Activated CD4-positive, alpha-beta T cell treated with anti-CD3 and anti-CD28 coated beads, Interleukin-2, amount 10 ng/mL, durations not matched to agents 7 days and 5 days (primary cell): ENCODE results near the gene PNCK. TPM values are rescaled to one million over a fixed set of nuclear protein-coding genes. Genes with fewer than 3 reads are reported as not detected.

ENCODE experiments used
- CTCF ChIA-PET: fragments of 350-600 bp; sonication (Branson Sonifier 250); formaldehyde crosslinking; loops from one replicate; lab custom pipeline; 2021; ENCODE audit warnings: antibody characterized with exemption; lab: Charles Lee
- POLR2A ChIA-PET: fragments of 350-600 bp; sonication (Branson Sonifier 250); formaldehyde crosslinking; loops from one replicate; lab custom pipeline; 2021; ENCODE audit warnings: antibody characterized with exemption; lab: Charles Lee
- DNase-seq: peaks from one replicate; pipeline ENCODE4 v3.0.0-alpha.2; 2020
- H3K27ac Mint-ChIP-seq: one replicate; pipeline ENCODE4 v1.8.0; 2021; ENCODE audit warnings: mild to moderate bottlenecking, moderate library complexity, mixed read lengths
- H3K27me3 Mint-ChIP-seq: one replicate; pipeline ENCODE4 v1.8.0; 2021; ENCODE audit warnings: mixed read lengths
- H3K36me3 Mint-ChIP-seq: one replicate; pipeline ENCODE4 v1.8.0; 2021; ENCODE audit warnings: low read depth, mixed read lengths
- H3K4me1 Mint-ChIP-seq: one replicate; pipeline ENCODE4 v1.8.0; 2021; ENCODE audit warnings: mixed read lengths
- H3K4me3 Mint-ChIP-seq: one replicate; pipeline ENCODE4 v1.8.0; 2021; ENCODE audit warnings: mild to moderate bottlenecking, moderate library complexity, mixed read lengths
- H3K9me3 Mint-ChIP-seq: one replicate; pipeline ENCODE4 v1.8.0; 2021; ENCODE audit warnings: mixed read lengths
- total RNA-seq, 2 experiments: library from RNA; stranded (reverse); gene quantifications; one replicate each; pipeline ENCODE4 v1.2.3, GENCODE V29; 2021

The PNCK gene
- total RNA-seq, 2 experiments from 2014 or later = not detected

DNA sequence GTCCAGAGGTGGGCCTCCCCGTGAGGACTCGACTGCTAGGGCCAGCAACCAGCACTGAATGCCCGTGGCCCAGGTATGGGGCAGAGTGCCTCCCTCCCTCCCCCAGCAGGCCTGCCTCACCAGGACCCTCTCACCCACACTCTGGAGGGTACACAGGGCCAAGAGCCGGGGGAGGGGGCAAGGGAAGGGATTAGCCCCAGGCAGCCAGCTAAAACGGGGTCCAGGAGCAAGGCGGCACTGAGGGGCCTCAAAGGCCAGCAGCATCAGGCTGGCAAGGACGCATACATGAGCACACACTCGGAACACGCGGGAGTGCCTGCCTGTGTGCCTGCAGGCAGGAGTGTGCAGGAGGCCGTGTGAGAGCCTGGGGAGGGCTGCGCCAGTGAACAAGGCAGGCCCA is 44.9 kb downstream of the PNCK start:
- no peak overlapping the region for H3K27ac Mint-ChIP-seq
- POLR2A ChIA-PET = interaction anchor here (0.5 kb wide), 1 partner anchor 23 kb away, joined by 3 read pairs; no protein-coding TSS in a partner anchor
- no peaks in the 10 kb centered on the region for H3K4me1 Mint-ChIP-seq
- no peak for DNase-seq
- no peaks in the 10 kb centered on the region for H3K36me3 Mint-ChIP-seq
- no peaks in the 10 kb centered on the region for H3K9me3 Mint-ChIP-seq
- peaks cover 5% of the 10 kb centered on the region for H3K27me3 Mint-ChIP-seq
- CTCF ChIA-PET = no interaction called here
- H3K4me3 Mint-ChIP-seq = no peak overlapping the region

DNA sequence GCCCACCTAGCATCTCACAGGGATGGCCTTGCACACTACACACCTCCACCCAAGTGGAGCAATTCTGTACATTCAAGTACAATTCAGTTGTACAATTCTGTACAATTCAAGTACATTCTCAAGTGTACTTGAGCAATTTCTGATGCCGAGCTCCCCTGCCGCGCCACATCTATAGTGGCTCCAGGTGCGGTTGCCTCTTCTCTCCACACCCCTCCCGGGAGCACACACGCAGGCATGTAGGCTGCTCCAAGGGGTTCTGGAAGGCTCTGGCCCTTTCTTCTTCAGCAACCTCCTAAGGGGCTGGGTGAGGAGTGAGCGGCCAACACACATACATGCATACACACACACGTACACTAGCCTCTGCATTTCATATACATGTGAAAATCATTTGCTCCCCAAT is 45.5 kb downstream of the PNCK start:
- Mint-ChIP-seq H3K4me3 (no peak overlapping the region), H3K4me1 (no peaks in the 10 kb centered on the region), H3K36me3 (no peaks in the 10 kb centered on the region), H3K27me3 (peaks cover 5% of the 10 kb centered on the region), H3K27ac (peak overlapping the region; percentile 9), H3K9me3 (no peaks in the 10 kb centered on the region)
- CTCF ChIA-PET = no interaction called here
- POLR2A ChIA-PET = no interaction called here
- DNase-seq = no peak

DNA sequence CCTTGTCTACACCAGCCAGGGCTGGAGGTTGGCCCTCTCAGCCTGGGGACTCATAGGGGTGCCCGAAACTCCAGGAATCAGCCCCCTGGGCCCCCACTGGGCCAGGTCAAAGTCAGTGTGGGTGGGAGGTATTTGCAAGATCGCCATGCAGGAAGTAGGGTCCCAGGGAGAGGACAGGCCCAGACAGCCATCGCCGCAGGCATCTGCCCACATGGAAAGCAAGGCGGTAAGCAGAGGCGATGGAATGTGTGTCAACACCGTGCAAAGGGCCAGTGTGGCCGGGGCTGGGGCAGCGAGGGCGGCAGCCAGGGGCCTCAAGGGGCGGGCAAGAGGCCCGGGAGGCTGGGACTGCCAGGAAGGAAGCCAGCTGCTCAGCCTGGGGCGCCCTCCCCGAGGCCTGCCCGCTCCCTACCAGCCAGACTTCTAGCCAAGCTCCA is 45.9 kb downstream of the PNCK start:
- no peak for DNase-seq
- H3K9me3 Mint-ChIP-seq = no peaks in the 10 kb centered on the region
- no peaks in the 10 kb centered on the region for H3K4me1 Mint-ChIP-seq
- H3K4me3 Mint-ChIP-seq = no peak overlapping the region
- CTCF ChIA-PET = no interaction called here
- peaks cover 5% of the 10 kb centered on the region for H3K27me3 Mint-ChIP-seq
- no peaks in the 10 kb centered on the region for H3K36me3 Mint-ChIP-seq
- POLR2A ChIA-PET = no interaction called here
- H3K27ac Mint-ChIP-seq = no peak overlapping the region

DNA sequence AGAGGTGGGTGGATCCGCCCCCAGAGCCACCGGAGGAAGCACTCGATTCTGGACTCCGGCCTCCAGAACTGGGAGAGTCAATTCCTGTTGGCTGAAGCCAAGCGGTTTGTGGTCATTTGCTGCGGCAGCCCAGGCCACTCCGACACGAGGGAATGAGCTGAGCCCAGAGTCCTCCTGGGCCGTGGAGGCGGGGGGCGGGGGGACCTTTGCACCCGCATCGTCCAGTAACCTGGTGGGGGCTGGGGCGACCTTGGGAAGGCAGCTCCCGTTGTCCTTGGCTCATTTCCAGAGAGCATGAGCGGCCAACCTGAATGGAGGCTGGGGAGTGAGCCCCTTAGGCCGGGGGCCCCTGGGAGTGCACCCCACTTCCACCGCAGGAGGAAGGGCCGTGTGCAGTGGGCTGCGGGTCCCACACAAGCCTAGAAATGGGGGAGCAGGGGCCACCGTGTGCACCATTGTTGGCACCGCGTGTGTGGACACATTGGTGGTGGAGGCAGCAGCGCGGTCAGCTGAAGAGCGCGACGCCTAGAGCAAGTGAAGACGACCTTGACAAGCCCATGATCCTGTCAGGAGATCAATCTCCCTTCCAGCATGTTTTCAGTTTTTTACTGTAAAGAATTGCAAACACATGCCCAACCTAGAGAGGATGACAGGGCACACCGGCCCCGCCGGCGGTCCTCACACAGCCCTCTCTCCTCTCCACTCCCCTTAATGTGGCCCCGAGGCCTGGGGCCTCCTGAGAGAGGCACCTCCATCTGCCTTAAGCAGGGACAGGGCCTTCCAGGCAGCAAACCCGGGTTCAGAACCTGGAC is 46.5 kb downstream of the PNCK start:
- Mint-ChIP-seq H3K27ac (no peak overlapping the region), H3K36me3 (no peaks in the 10 kb centered on the region), H3K4me1 (no peaks in the 10 kb centered on the region), H3K27me3 (peaks cover 5% of the 10 kb centered on the region), H3K4me3 (no peak overlapping the region), H3K9me3 (no peaks in the 10 kb centered on the region)
- CTCF ChIA-PET = no interaction called here
- POLR2A ChIA-PET = no interaction called here
- DNase-seq = no peak

DNA sequence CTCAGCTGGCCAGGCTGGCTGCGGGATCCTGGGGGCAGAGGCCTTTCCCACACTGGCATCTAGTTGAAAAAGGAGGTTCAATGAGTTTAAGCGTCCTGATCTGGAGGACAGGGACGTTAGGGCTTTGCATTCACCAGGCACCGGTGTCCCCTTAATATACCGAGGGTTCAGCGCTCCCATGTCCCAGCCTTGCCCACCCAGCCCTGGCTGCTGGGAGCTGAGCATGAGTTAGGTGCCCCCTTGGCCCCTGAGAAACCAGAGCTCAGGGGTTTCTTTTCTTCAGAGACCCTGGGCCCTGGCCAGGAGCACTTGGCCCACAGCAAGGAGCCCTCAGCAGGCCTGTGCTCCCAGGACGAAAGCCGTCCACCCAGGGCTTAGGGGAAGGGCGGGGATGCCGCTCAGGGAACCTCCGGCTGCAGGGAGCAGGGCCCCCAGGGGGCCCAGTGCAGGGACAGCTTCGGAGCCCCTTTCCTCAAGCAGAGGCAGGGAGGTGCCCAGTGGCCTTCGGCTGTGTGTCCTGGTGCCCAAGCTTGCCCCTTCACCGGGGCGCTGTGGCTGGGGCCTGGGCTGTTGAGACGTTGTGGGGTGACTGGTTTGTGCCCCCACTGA is 47.5 kb downstream of the PNCK start:
- peaks cover 4% of the 10 kb centered on the region for H3K27me3 Mint-ChIP-seq
- H3K9me3 Mint-ChIP-seq = no peaks in the 10 kb centered on the region
- no peak for DNase-seq
- no peak overlapping the region for H3K27ac Mint-ChIP-seq
- H3K36me3 Mint-ChIP-seq = no peaks in the 10 kb centered on the region
- ChIA-PET POLR2A (no interaction called here), CTCF (interaction anchor here (0.6 kb wide), 1 partner anchor 377 kb away, joined by 3 read pairs; no protein-coding TSS in a partner anchor)
- no peak overlapping the region for H3K4me3 Mint-ChIP-seq
- no peaks in the 10 kb centered on the region for H3K4me1 Mint-ChIP-seq

DNA sequence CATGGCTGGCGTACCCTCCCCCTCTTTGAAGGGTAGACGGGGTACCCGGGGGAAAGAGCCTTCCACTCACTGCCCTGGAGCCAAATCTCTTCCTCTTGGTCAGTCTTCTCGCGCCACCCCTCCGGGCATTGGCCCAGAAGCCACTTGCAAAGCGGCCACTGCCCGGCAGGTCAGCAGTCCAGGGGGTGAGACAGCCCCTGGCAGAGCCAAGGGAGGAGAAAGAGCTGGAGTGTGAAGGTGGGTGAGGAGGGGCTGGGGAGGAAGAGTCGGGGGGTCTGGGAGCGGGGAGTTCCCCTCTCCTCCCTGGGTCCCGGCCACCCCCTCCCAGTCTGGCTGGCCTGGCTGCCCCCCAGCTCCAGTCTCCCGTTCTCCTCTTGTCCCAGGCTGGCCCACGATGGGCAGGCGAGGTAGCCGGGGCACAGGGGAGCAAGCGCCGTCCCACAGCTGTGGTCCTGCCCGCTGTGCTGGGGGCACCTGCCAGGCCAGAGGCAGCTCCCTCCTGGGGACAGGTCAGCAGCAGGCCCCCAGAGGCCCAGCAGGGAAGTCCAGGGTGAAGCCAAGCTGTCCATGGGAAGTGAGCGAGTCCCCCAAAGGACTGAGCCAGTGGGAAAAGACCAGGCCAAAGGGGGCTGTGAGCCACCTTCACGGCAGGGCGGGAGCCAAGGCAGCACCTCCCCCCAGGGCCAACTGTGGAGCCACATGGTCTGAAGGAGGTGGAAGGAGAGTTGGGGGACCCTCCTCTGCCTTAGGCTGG is 48.2 kb downstream of the PNCK start:
- Mint-ChIP-seq H3K4me3 (no peak overlapping the region), H3K36me3 (no peaks in the 10 kb centered on the region), H3K4me1 (no peaks in the 10 kb centered on the region), H3K27me3 (no peaks in the 10 kb centered on the region), H3K9me3 (no peaks in the 10 kb centered on the region), H3K27ac (no peak overlapping the region)
- ChIA-PET CTCF (interaction anchor here (0.6 kb wide), 1 partner anchor 377 kb away, joined by 3 read pairs; no protein-coding TSS in a partner anchor), POLR2A (no interaction called here)
- no peak for DNase-seq

DNA sequence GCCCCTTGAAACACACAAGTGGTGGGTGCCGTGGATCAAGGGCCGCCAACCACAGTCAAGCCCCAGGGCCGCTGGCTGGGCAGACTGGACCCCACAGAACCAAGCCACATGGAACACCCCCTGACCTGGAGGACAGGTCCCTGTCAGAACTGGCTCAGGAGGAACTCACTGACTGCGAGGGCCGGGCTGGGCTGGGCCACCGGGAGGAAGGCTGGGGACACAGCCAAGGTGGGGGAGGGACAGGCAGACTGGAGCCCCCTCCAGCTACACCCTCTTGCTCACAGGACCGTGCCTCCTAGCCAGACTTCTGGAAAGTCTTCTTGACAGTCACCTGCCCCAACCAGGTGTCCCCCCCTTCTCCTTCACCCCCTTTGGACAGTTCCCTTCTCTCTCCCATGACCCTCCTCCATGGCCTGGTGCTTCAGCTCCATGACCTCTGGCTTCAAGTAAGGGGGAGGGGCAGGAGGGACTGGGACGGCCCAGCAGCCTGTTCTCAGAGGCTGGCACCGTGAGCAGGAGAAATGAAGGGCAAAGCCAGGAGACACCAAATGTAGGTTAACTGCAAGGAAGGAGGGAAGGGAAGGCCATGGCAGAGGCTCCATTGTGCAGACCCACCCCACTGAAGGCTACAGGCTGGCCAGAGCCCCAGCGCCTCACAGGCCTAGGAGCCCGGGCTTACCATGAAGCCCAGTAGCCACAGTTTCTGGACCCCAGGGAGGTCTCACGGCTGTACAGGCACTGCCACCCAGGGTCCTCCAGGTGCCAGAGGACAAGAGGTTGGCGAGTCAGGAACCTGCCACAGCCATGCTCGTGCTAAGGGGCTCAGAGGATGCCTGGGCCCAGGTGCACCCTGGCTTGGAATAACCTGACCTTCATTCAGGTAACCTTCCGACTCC is 49.2 kb downstream of the PNCK start:
- Mint-ChIP-seq H3K4me1 (no peaks in the 10 kb centered on the region), H3K9me3 (no peaks in the 10 kb centered on the region), H3K27ac (no peak overlapping the region), H3K4me3 (no peak overlapping the region), H3K36me3 (no peaks in the 10 kb centered on the region), H3K27me3 (no peaks in the 10 kb centered on the region)
- POLR2A ChIA-PET = no interaction called here
- DNase-seq = no peak
- CTCF ChIA-PET = interaction anchor here (1.0 kb wide), 1 partner anchor 283 kb away, joined by 3 read pairs; no protein-coding TSS in a partner anchor

DNA sequence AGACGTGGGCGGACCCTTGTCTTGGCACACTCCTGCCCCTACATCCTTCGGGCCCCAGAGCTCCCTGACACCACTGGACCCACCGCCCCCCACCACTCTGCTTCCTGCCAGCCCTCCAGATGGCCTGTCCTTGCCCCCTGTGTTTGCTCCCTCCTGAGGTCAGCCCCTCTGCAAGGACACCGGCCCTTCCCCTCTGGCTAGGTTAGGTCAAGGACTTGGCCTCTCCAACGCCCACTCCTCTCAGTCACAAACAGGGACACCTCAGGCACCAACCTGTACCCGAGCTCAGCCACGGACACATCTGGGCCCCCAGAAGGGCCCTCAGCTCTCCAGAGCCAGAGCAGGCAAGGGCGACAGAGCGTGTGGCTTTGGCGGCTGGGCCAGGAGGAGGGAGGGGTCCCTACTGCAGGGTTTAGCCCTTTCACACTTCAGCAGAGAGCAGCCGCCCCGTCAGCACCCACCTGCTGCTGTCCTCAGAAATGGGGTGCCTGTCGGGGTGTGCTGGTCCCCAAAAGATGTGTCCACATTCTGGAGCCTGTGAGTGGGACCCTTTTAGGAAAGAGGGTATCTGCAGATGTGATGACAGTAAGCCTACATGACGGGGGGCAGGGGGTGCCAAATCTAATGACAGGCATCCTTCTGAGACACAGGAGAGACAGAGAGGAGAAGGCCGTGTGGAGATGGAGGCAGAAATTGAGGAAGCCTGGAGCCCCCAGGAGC is 50.1 kb downstream of the PNCK start:
- ChIA-PET POLR2A (no interaction called here), CTCF (interaction anchor here (0.6 to 1.0 kb wide), 2 partner anchors 284 to 327 kb away, joined by 3 read pairs; no protein-coding TSS in a partner anchor)
- no peaks in the 10 kb centered on the region for H3K4me1 Mint-ChIP-seq
- H3K27me3 Mint-ChIP-seq = no peaks in the 10 kb centered on the region
- H3K36me3 Mint-ChIP-seq = no peaks in the 10 kb centered on the region
- no peaks in the 10 kb centered on the region for H3K9me3 Mint-ChIP-seq
- H3K4me3 Mint-ChIP-seq = no peak overlapping the region
- no peak for DNase-seq
- no peak overlapping the region for H3K27ac Mint-ChIP-seq

DNA sequence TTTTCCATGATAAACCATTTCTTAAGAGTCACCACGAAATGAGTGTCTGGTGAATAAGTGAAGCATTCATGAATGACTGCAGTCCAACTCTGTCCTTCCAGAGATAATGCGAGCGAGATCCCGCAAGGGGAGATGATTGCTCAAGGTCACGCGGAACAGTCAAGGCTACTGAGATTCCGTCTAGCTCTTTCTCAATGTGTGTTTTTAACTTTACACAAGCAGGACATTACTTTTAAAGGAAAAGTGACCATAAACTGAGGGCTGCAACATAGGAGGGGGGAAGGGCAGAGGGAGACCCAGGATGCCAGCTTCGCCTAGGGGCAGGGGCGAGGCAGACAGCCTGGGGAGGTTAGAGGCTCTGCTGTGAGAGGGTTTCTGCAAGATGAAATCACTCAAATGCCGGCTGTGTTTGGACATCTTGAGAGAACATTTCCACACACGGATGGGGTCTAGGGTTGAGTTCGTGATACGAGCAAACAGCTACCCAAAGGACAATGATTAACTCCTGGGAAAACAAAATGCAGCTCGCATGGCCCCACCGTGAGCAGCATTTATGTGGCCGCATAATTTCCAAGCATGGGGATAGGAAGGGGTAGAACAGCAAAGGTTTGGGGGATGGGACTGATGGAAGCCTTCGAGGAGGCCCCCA is 50.8 kb downstream of the PNCK start:
- ChIA-PET CTCF (interaction anchor here (0.6 kb wide), 1 partner anchor 326 kb away, joined by 3 read pairs; no protein-coding TSS in a partner anchor), POLR2A (no interaction called here)
- no peaks in the 10 kb centered on the region for H3K9me3 Mint-ChIP-seq
- H3K27ac Mint-ChIP-seq = no peak overlapping the region
- no peak overlapping the region for H3K4me3 Mint-ChIP-seq
- no peak for DNase-seq
- H3K36me3 Mint-ChIP-seq = no peaks in the 10 kb centered on the region
- peaks cover 3% of the 10 kb centered on the region for H3K27me3 Mint-ChIP-seq
- no peaks in the 10 kb centered on the region for H3K4me1 Mint-ChIP-seq

DNA sequence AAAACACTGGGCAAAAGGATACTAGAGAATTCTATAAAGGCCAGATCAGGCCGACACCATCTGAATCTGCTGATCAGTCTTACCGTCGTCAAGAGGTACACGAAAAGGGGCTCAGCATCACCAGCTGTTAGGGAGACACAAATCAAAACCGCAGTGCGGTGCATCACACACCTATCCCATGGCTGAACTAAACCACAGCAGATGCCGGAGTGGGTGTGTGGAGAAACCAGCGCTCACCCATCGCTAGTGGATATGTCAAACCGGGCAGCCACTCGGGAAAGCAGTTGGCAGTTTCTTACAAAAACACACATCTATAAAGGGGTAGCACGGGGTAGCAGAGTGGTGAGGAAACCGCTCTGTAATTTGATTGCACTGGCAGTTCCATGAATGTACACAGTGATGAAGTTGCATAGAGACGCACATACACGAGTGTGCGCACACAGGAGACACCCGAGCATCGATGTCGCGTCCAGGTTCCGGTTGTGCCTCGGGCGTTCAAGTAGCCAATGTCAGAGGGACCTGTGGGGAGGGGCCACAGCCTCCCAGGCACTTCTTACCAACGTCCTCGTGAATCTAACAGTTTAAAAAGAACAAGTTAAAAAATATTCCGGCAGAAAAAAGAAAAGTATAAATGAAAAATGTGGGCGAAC is 51.5 kb downstream of the PNCK start:
- Mint-ChIP-seq H3K36me3 (no peaks in the 10 kb centered on the region), H3K27me3 (peaks cover 8% of the 10 kb centered on the region), H3K4me1 (no peaks in the 10 kb centered on the region), H3K27ac (no peak overlapping the region), H3K4me3 (no peak overlapping the region), H3K9me3 (no peaks in the 10 kb centered on the region)
- DNase-seq = no peak
- CTCF ChIA-PET = no interaction called here
- POLR2A ChIA-PET = no interaction called here

DNA sequence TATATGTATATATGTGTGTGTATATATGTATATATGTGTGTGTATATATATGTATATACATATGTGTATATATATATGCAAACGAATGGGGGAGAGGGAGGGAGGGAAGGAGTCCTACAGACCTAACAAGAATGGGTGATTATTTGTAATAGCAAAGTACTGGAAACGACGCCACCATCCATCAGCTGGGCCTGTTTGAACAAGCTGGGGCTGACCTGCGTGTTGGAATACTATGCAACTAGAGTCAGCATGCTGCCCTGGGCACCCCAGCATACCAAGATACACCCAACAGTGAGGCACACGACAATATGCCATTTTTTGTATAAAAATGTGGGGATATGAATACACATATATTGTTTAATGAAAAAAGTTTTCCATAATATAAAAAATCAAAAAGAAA is 53.0 kb downstream of the PNCK start:
- no peaks in the 10 kb centered on the region for H3K36me3 Mint-ChIP-seq

More for the DNA sequence above, 53.0 kb downstream of the PNCK start:
- POLR2A ChIA-PET = no interaction called here
- no peak overlapping the region for H3K27ac Mint-ChIP-seq
- CTCF ChIA-PET = no interaction called here
- H3K27me3 Mint-ChIP-seq = peaks cover 12% of the 10 kb centered on the region
- no peaks in the 10 kb centered on the region for H3K4me1 Mint-ChIP-seq
- H3K4me3 Mint-ChIP-seq = no peak overlapping the region
- DNase-seq = no peak
- no peaks in the 10 kb centered on the region for H3K9me3 Mint-ChIP-seq
